BJ (cell line): ENCODE results near the gene ST7. TPM values are rescaled to one million over a fixed set of nuclear protein-coding genes. Genes with fewer than 3 reads are reported as not detected.

Experiments used
- CTCF ChIA-PET: fragments of 350-600 bp; formaldehyde crosslinking; extraction: SDS; loops from one replicate; lab custom pipeline; 2021; ENCODE audit warnings: antibody characterized with exemption, inconsistent platforms; lab: Yijun Ruan, JAX
- POLR2A ChIA-PET: fragments of 300-600 bp; sonication (Branson Sonifier 250); formaldehyde crosslinking; extraction: SDS; loops from one replicate; lab custom pipeline; 2021; ENCODE audit warnings: antibody characterized with exemption; lab: Charles Lee
- DNase-seq: peaks from one replicate; pipeline ENCODE4 v3.0.0-alpha.2; 2011; ENCODE audit warnings: low read depth
- H3K27me3 ChIP-seq: 2 replicates; pipeline ENCODE4 v1.6.0; 2011; ENCODE audit warnings: low read length; ENCODE audit not compliant: control insufficient read depth, insufficient read depth
- H3K36me3 ChIP-seq: 2 replicates; pipeline ENCODE4 v1.5.1; 2011; ENCODE audit warnings: low read length; ENCODE audit not compliant: control insufficient read depth, insufficient read depth
- H3K4me3 ChIP-seq: 2 replicates; pipeline ENCODE4 v1.5.1; 2011; ENCODE audit warnings: low read depth, mild to moderate bottlenecking, control low read depth, low read length
- polyA plus RNA-seq: library from polyadenylated mRNA; depleted of rRNA; stranded (reverse); fragments of >200 nt; gene quantifications from 2 replicates; pipeline ENCODE4 v1.2.3, GENCODE V29; 2011
- TF ChIP-seq, protein P1 (sequence below): IDR thresholded peaks from 2 replicates; pipeline ENCODE4 v1.5.1; 2011; ENCODE audit warnings: low read depth, mild to moderate bottlenecking, control low read depth, inconsistent platforms, low read length, moderate library complexity; ENCODE audit not compliant: insufficient read depth

Gene ST7
- polyA plus RNA-seq, 1 experiment: 16.0 TPM

DNA sequence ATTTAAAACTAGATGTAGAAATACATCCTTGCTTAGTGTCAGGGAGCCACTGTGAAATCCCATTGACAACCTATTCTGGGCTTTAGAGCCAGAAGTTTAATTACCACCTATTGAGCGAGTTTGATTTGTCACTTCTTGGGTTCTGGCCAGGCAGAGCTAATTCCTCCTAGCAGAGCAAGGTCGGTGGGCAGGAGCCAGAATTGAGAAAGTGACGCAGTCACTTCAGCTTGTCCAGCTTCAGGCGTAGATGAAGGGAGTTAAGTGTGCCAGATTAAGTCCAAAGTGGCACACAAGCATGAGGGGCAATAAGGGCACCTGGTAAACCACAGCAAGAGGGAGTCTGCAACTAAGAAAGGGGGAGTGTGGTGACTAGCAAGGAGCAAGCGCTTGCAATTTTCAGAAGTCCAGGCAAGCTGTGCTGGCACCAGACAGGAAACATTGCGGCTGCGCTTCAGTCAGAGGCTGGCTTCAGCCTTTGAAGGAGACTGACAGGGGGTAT is 119.4 kb downstream of the ST7 start:
- ChIA-PET POLR2A (no interaction called here), CTCF (interaction anchor here (0.9 kb wide), 1 partner anchor 12 kb away, joined by 3 read pairs; no protein-coding TSS in a partner anchor)
- no peaks in the 10 kb centered on the region for H3K36me3 ChIP-seq
- H3K27me3 ChIP-seq: no peaks in the 10 kb centered on the region
- no peak overlapping the region for H3K4me3 ChIP-seq
- TF ChIP-seq, protein P1, sequence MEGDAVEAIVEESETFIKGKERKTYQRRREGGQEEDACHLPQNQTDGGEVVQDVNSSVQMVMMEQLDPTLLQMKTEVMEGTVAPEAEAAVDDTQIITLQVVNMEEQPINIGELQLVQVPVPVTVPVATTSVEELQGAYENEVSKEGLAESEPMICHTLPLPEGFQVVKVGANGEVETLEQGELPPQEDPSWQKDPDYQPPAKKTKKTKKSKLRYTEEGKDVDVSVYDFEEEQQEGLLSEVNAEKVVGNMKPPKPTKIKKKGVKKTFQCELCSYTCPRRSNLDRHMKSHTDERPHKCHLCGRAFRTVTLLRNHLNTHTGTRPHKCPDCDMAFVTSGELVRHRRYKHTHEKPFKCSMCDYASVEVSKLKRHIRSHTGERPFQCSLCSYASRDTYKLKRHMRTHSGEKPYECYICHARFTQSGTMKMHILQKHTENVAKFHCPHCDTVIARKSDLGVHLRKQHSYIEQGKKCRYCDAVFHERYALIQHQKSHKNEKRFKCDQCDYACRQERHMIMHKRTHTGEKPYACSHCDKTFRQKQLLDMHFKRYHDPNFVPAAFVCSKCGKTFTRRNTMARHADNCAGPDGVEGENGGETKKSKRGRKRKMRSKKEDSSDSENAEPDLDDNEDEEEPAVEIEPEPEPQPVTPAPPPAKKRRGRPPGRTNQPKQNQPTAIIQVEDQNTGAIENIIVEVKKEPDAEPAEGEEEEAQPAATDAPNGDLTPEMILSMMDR: no peak
- DNase-seq: no peak

DNA sequence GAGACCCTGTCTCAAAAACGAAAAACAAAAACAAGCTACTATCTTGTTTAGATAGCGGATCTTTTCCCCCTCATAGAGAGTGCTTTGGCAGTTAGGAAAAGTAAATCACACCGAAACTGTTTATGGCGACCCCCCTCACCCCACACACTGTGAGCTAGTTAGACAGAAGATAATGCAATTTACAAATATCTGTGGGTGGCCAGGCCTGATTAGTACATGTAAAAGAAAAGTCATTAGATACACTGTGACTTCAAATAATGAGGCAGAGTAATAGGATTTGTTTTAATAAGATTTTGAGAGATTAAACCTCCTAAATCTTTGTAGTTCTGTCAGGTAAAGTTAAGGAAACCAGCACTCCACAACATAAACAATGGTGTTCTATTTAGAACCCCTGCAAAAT is 121.1 kb downstream of the ST7 start:
- ChIA-PET POLR2A (no interaction called here), CTCF (no interaction called here)
- DNase-seq: no peak
- TF ChIP-seq, protein P1: no peak
- H3K27me3 ChIP-seq: no peaks in the 10 kb centered on the region
- H3K4me3 ChIP-seq: no peak overlapping the region
- H3K36me3 ChIP-seq: no peaks in the 10 kb centered on the region

DNA sequence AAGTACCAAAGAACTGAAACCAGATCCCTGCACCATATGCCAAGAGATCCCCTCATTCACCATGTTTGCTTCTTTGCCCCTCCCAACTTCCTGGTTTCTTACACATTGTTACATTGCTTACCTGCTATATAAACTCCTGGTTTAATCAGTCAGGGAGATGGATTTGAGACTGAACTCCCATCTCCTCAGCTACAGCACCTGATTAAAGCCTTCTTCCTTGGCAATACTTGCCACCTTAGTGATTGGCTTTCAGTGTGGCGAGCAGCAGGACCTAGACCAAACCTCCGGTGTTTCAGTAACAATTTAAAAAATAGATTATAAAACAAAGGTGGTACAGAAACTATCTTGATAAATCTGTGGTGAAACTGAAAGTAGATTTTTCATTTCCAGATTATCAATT is 122.6 kb downstream of the ST7 start:
- no peak for DNase-seq
- no peaks in the 10 kb centered on the region for H3K27me3 ChIP-seq
- ChIA-PET CTCF (no interaction called here), POLR2A (no interaction called here)
- TF ChIP-seq, protein P1: no peak
- H3K4me3 ChIP-seq: no peak overlapping the region
- no peaks in the 10 kb centered on the region for H3K36me3 ChIP-seq

DNA sequence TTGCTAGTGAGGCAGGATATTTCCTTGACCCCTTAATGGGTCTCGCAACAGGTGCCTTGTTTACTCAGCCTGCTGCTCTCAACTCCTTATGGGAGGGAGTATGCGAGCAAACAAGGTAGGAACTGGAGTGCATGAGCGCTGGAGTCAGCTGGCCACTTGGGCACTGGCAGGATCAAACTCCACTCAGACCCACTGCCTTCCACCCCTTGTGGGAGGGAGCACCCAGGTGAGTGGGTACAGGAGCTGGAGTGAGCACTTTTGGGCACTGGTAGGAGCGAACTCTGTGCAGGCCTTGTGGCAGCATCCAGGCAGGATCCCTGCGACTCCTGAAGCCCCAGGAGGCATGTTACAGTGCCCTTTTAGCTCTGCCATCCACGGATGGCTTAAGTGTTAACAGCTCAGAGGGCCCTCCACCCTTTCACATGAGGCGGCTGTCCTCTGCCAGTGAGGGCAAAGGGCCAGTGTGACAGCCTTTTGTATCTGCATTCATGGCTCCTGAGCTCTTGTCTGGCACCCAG is 123.2 kb downstream of the ST7 start:
- POLR2A ChIA-PET: no interaction called here
- CTCF ChIA-PET: interaction anchor here (2.0 kb wide), 1 partner anchor 9 kb away, joined by 4 read pairs; no protein-coding TSS in a partner anchor
- no peak for DNase-seq
- TF ChIP-seq, protein P1: no peak
- H3K36me3 ChIP-seq: no peaks in the 10 kb centered on the region
- no peak overlapping the region for H3K4me3 ChIP-seq
- H3K27me3 ChIP-seq: no peaks in the 10 kb centered on the region

DNA sequence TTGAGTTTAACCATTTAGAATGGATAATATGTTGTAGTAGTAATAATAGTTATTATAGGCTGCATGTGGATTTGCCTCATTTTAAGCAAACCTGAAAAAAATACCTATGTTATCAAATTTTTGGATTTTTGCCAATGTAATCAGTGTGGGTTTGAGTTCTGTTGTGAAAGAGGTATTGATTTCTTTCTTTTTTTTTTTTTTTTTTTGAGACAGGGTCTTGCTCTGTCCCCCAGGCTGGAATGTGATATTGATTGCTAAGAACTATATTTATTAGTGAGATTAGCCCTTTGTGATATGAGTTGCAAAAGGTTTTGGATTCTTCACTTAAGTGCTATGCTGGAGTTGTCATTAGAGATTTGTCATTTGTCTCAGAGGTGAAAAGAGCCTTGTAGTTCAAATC is 124.4 kb downstream of the ST7 start:
- TF ChIP-seq, protein P1: no peak
- ChIA-PET CTCF (interaction anchor here (0.7 to 2.0 kb wide), 2 partner anchors 10 to 506 kb away, joined by 3 to 4 read pairs; no protein-coding TSS in a partner anchor), POLR2A (no interaction called here)
- Histone ChIP-seq H3K27me3 (no peaks in the 10 kb centered on the region), H3K36me3 (no peaks in the 10 kb centered on the region), H3K4me3 (no peak overlapping the region)
- no peak for DNase-seq
